ENCODE results near the gene BDNF.
"Not testable (repeated sequence)": the region's sequence is repeated elsewhere in the genome, so short reads cannot be mapped to it uniquely, and the experiment has no call there.

The BDNF gene

GRCh38 chr11:27663326-27663725, 36.9 kb downstream of the BDNF start:
- no peak for DNase-seq

GRCh38 chr11:27660171-27660570, 40.1 kb downstream of the BDNF start:
- DNase-seq, result no peak

GRCh38 chr11:27658535-27659236, 41.6 kb downstream of the BDNF start:
- DNase-seq, result no peak

GRCh38 chr11:27656806-27657483, 43.3 kb downstream of the BDNF start:
- DNase-seq, result no peak

DNA sequence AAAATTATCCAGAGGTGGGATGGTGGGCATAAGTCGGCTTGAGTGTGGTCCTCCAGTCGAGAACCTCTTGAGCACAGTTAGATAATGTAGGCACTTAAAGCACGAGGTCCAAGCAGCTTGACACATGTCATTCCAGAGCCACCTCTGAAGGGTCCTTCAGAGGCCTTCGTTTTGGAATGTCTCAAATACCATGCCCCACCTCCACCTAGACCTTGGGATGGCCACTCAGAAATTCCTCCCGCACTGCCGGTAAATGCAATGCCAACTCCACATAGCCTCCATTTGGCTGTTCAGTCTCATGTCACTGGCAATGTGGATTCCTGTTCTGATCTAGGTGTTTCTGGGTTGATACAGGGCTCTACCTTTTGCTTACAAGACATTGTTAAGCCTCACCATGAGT, 43.9 kb downstream of the BDNF start:
- no peak for DNase-seq

DNA sequence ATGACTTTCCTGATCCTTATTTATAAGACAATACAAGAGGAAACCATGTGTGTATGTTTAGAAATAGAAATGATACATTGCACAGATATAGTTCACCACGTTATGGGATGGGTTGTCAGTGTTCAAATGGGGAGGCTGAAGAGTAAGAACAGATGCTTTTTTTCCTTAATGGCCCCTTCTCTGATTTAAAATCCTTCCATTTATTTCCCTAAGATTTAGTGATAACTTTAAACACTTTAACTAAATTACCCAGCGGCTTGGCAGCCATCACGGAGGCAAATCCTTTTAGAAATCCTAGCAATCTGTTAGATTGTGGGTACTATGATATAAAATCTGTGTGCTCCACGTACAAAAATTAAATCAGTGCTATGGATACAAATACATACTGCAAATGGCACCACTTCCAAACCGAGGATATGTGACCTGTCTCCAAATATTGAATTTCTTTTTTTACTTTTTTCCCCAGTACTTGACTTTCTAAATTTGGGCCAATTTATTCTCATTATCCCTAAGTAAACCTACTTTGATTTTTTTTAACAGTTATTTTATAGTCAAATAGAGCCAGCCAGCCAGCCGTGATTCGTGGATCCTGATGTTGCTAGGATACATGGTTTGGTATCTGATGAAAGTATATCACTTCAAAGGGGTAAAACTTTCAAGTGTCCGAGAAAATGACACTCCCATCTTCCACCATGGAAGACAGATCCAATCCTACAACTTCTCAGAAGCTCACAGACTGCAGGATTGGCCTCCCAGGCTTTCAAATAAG, 46.1 kb downstream of the BDNF start:
- no peak for DNase-seq

- no peak for DNase-seq
Observed at GRCh38 chr11:27651711-27652110, 48.5 kb downstream of the BDNF start.

DNA sequence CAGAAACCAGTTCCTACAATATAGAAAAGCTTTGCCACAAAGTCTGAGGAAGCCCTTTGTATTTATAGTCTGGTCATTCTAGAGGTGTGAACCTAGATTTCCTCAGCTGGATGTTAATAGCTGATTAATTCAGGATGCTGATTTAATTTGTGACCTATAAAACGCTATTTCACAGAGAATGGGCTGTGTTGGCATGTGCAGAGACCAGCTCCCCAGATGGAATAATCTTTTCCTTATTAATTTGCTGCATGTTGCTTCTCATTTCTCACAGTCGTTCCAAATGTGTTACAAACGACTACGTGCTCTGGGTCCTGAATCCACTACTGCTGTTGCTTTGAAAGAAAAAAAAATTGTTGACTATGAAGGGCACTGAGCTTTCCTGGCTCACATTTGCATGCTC, 49.3 kb downstream of the BDNF start:
- DNase-seq, result no peak

GRCh38 chr11:27649800-27650199, 50.5 kb downstream of the BDNF start:
- no peak for DNase-seq

- no peak for DNase-seq
Observed at GRCh38 chr11:27648840-27649239, 51.4 kb downstream of the BDNF start.

- no peak for DNase-seq
Observed at GRCh38 chr11:27646051-27646818, 54.0 kb downstream of the BDNF start.

GRCh38 chr11:27642954-27643353, 57.3 kb downstream of the BDNF start:
- no peak for DNase-seq

- no peak for DNase-seq
Observed at GRCh38 chr11:27640954-27641353, 59.3 kb downstream of the BDNF start.

DNA sequence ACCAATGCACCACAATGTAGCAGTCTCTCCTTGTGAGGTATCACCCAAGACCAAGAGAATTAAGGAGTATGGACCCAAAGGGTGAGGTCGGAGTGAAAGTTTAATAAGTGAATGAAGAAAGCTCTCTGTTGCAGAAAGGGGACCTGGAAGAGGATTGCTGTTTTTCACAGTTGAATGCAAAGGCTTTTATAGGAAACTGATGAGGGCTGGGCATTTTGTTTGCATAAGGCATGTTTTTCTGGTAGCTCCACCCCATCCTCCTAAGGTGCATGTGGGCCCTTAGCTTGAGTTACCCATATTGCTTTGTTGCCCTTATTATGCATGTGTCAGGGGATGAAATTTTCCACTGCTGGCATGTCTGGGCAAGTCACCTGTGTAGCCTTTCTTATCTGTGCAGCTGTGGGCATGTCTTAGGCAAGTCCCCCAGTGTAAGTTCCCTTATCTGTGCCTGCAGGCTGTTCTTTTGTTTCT, 64.7 kb downstream of the BDNF start:
- no peak for DNase-seq

- DNase-seq, result not testable (repeated sequence)
Observed at GRCh38 chr11:27634776-27635175, 65.5 kb downstream of the BDNF start.

DNA sequence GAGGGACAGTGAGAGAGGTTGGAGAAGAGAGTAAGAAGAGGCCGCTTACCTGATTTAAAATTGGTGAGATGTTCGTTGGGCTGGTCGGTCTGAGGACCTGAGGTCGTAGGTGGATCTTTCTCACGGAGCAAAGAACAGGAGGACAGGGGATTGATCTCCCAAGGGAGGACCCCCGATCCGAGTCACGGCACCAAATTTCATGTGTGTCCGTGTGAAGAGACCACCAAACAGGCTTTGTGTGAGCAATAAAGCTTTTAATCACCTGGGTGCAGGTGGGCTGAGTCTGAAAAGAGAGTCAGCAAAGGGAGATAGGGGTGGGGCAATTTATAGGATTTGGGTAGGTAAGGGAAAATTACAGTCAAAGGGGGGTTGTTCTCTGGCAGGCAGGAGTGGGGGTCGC, 66.0 kb downstream of the BDNF start:
- DNase-seq, result not testable (repeated sequence)

DNA sequence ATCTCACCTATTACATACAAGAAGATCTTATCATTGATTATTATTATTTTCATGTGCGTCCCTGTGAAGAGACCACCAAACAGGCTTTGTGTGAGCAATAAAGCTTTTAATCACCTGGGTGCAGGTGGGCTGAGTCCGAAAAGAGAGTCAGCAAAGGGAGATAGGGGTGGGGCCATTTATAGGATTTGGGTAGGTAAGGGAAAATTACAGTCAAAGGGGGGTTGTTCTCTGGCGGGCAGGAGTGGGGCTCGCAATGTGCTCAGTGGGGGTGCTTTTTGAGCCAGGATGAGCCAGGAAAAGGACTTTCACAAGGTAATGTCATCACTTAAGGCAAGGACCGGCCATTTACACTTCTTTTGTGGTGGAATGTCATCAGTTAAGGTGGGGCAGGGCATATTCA, 71.2 kb downstream of the BDNF start:
- not testable (repeated sequence) for DNase-seq

- DNase-seq, result no peak
Observed at GRCh38 chr11:27627979-27628378, 72.3 kb downstream of the BDNF start.

GRCh38 chr11:27626938-27627586, 73.2 kb downstream of the BDNF start:
- DNase-seq, result no peak

DNA sequence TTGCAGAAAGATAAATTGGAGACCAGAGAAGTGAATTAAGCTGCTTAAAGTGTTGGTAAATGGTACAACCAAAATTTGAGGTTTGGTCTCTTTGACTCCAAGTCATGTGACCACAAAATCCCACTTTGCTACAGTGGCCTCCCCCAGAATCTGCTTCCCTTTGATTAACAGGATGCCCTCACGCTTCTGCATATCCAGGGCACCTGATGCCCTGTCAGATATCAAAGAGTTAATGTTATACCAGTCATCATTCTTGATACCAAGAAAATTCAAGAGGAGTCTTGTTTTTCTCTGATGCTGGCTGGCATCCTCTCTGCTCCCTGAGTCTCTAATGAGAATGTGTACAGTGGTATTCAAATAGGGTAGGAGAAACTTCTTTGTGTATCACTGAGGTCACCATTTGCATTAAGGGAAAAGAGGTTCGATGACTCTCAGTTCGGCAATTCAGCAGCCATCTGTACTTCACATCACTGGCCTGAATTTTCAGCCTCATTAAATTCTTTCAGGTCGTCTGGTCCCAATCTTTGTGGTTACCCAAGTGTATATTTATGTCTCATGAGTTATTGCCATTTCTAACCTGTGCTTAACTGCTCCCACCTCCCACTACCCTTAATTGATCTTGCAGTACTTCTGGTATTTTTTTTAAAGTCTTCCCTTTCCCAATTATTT, 73.9 kb downstream of the BDNF start:
- no peak for DNase-seq

GRCh38 chr11:27625347-27625912, 74.8 kb downstream of the BDNF start:
- no peak for DNase-seq
